ENCODE measurements around the gene PCDHGA3. TPM values are rescaled to one million over a fixed set of nuclear protein-coding genes. Genes with fewer than 3 reads are reported as not detected.
"Not testable (repeated sequence)": the region's sequence is repeated elsewhere in the genome, so short reads cannot be mapped to it uniquely, and the experiment has no call there.

PCDHGA3 gene
- total RNA-seq, 2 experiments from 2014 or later, result not detected

- CTCF ChIA-PET, result no interaction called here
- H3K9me3 Mint-ChIP-seq, result peaks cover 34% of the 10 kb centered on the region
- no peak overlapping the region for H3K27ac Mint-ChIP-seq
- intact Hi-C loops (cut with micrococcal nuclease), result no loop called here
- H3K27me3 Mint-ChIP-seq, result peaks cover 65% of the 10 kb centered on the region
- no peak for DNase-seq
- H3K36me3 Mint-ChIP-seq, result peaks cover 32% of the 10 kb centered on the region
- H3K4me3 Mint-ChIP-seq, result no peak overlapping the region
- H3K4me1 Mint-ChIP-seq (ENCODE audit: low read depth), result no peaks in the 10 kb centered on the region
- POLR2A ChIA-PET, result no interaction called here
Observed at GRCh38 chr5:141389153-141390042, 45.8 kb downstream of the PCDHGA3 start.

GRCh38 chr5:141392429-141393198, 49.0 kb downstream of the PCDHGA3 start, which contains the start of gene PCDHGA8:
TSS of gene PCDHGA8 (plus strand) at chr5:141392633. CDS start at chr5:141392814, 181 bp downstream.
- peaks cover 33% of the 10 kb centered on the region for H3K36me3 Mint-ChIP-seq
- no peak within 1 kb of the TSS for H3K27ac Mint-ChIP-seq
- H3K4me1 Mint-ChIP-seq (ENCODE audit: low read depth), result no peaks in the 10 kb centered on the region
- CTCF ChIA-PET, result no interaction called here
- no peak for DNase-seq
- peaks cover 36% of the 10 kb centered on the region for H3K9me3 Mint-ChIP-seq
- POLR2A ChIA-PET, result no interaction called here
- no peak within 1 kb of the TSS for H3K4me3 Mint-ChIP-seq
- H3K27me3 Mint-ChIP-seq, result peaks cover 56% of the 10 kb centered on the region
- intact Hi-C loops (cut with micrococcal nuclease), result no loop called here

GRCh38 chr5:141393267-141393666, 49.6 kb downstream of the PCDHGA3 start:
- H3K4me3 Mint-ChIP-seq, result no peak overlapping the region

GRCh38 chr5:141394401-141395187, 51.0 kb downstream of the PCDHGA3 start:
- POLR2A ChIA-PET, result interaction anchor here (0.6 kb wide), 1 partner anchor 9 kb away, joined by 3 read pairs; no protein-coding TSS in a partner anchor
- H3K27ac Mint-ChIP-seq; DNase-seq; H3K4me1 Mint-ChIP-seq (ENCODE audit: low read depth); H3K4me3 Mint-ChIP-seq; intact Hi-C loops (cut with micrococcal nuclease): not testable (repeated sequence)
- peaks cover 34% of the 10 kb centered on the region for H3K36me3 Mint-ChIP-seq
- peaks cover 38% of the 10 kb centered on the region for H3K9me3 Mint-ChIP-seq
- H3K27me3 Mint-ChIP-seq, result peaks cover 53% of the 10 kb centered on the region
- CTCF ChIA-PET, result interaction anchor here (0.7 kb wide), 1 partner anchor 169 kb away, joined by 4 read pairs; no protein-coding TSS in a partner anchor

More at GRCh38 chr5:141393267-141393666, 49.6 kb downstream of the PCDHGA3 start:
- DNase-seq, result no peak
- Mint-ChIP-seq H3K9me3 (peaks cover 36% of the 10 kb centered on the region), H3K4me1 (ENCODE audit: low read depth) (no peaks in the 10 kb centered on the region), H3K27me3 (peaks cover 54% of the 10 kb centered on the region), H3K27ac (no peak overlapping the region), H3K36me3 (peaks cover 32% of the 10 kb centered on the region)
- ChIA-PET CTCF (no interaction called here), POLR2A (no interaction called here)
- intact Hi-C loops (cut with micrococcal nuclease), result no loop called here

Other genes starting within 250 kb of the PCDHGA3 start
- under 1 TPM in 1 of 2 experiments, not detected in 1; 0.17 TPM for gene PCDHB2, start 249.2 kb upstream of the PCDHGA3 start, total RNA-seq
- gene PCDHB3, start 243.4 kb upstream of the PCDHGA3 start, total RNA-seq, result not detected
- gene PCDHB4, start 222.0 kb upstream of the PCDHGA3 start, total RNA-seq, result not detected
- gene PCDHB5, start 208.6 kb upstream of the PCDHGA3 start, total RNA-seq, result not detected
- gene PCDHB6, start 193.8 kb upstream of the PCDHGA3 start, total RNA-seq, result not detected
- gene PCDHB7, start 171.2 kb upstream of the PCDHGA3 start, total RNA-seq, result not detected
- gene PCDHB8, start 166.0 kb upstream of the PCDHGA3 start, total RNA-seq, result not detected
- not detected for gene PCDHB16, start 161.4 kb upstream of the PCDHGA3 start, total RNA-seq
- gene PCDHB9, start 156.7 kb upstream of the PCDHGA3 start, total RNA-seq, result not detected
- gene PCDHB10, start 151.5 kb upstream of the PCDHGA3 start, total RNA-seq, result not detected
- gene PCDHB11, start 144.2 kb upstream of the PCDHGA3 start, total RNA-seq, result not detected
- gene PCDHB12, start 135.1 kb upstream of the PCDHGA3 start, total RNA-seq, result not detected
- not detected for gene PCDHB13, start 129.9 kb upstream of the PCDHGA3 start, total RNA-seq
- gene PCDHB14, start 120.5 kb upstream of the PCDHGA3 start, total RNA-seq, result not detected
- gene PCDHB15, start 98.4 kb upstream of the PCDHGA3 start, total RNA-seq, result not detected
- gene SLC25A2, start 39.8 kb upstream of the PCDHGA3 start, total RNA-seq, result under 1 TPM; 0.19 to 0.31 TPM
- gene TAF7, start 23.0 kb upstream of the PCDHGA3 start, total RNA-seq, result 10 to 100 TPM; 54.6 to 55.5 TPM
- not detected for gene PCDHGA1, start 13.3 kb upstream of the PCDHGA3 start, total RNA-seq
- not detected for gene PCDHGA2, start 5.1 kb upstream of the PCDHGA3 start, total RNA-seq
- gene PCDHGB1, start 6.3 kb downstream of the PCDHGA3 start, total RNA-seq, result not detected
- gene PCDHGA4, start 11.2 kb downstream of the PCDHGA3 start, total RNA-seq, result under 1 TPM; 0.07 to 0.12 TPM
- under 1 TPM; 0.10 to 0.19 TPM for gene PCDHGB2, start 16.2 kb downstream of the PCDHGA3 start, total RNA-seq
- not detected for gene PCDHGA5, start 20.3 kb downstream of the PCDHGA3 start, total RNA-seq
- gene PCDHGB3, start 26.4 kb downstream of the PCDHGA3 start, total RNA-seq, result under 1 TPM in 1 of 2 experiments, not detected in 1; 0.10 TPM
- gene PCDHGA6, start 30.1 kb downstream of the PCDHGA3 start, total RNA-seq, result under 1 TPM; 0.05 to 0.10 TPM
- gene PCDHGA7, start 38.9 kb downstream of the PCDHGA3 start, total RNA-seq, result under 1 TPM in 1 of 2 experiments, not detected in 1; 0.07 TPM
- under 1 TPM in 1 of 2 experiments, not detected in 1; 0.07 TPM for gene PCDHGB4, start 43.9 kb downstream of the PCDHGA3 start, total RNA-seq
- gene PCDHGA8, start 48.8 kb downstream of the PCDHGA3 start, total RNA-seq, result not detected
- under 1 TPM; 0.12 to 0.15 TPM for gene PCDHGB5, start 54.1 kb downstream of the PCDHGA3 start, total RNA-seq
- gene PCDHGA9, start 58.9 kb downstream of the PCDHGA3 start, total RNA-seq, result under 1 TPM in 1 of 2 experiments, not detected in 1; 0.10 TPM
- under 1 TPM in 1 of 2 experiments, not detected in 1; 0.07 TPM for gene PCDHGB6, start 64.2 kb downstream of the PCDHGA3 start, total RNA-seq
- gene PCDHGA10, start 69.2 kb downstream of the PCDHGA3 start, total RNA-seq, result under 1 TPM; 0.07 to 0.10 TPM
- under 1 TPM in 1 of 2 experiments, not detected in 1; 0.07 TPM for gene PCDHGB7, start 73.8 kb downstream of the PCDHGA3 start, total RNA-seq
- gene PCDHGA11, start 77.2 kb downstream of the PCDHGA3 start, total RNA-seq, result under 1 TPM in 1 of 2 experiments, not detected in 1; 0.05 TPM
- gene PCDHGA12, start 86.7 kb downstream of the PCDHGA3 start, total RNA-seq, result under 1 TPM in 1 of 2 experiments, not detected in 1; 0.07 TPM
- gene PCDHGC3, start 132.1 kb downstream of the PCDHGA3 start, total RNA-seq, result not detected
- not detected for gene PCDHGC4, start 141.2 kb downstream of the PCDHGA3 start, total RNA-seq
- not detected for gene PCDHGC5, start 145.3 kb downstream of the PCDHGA3 start, total RNA-seq